CD4-positive, alpha-beta memory T cell (primary cell): ENCODE data around the gene CASP5. TPM values are rescaled to one million over a fixed set of nuclear protein-coding genes. Genes with fewer than 3 reads are reported as not detected.
A peak's percentile ranks its signal among the peaks of the same experiment; 100 is the strongest.

Experiments used
- CTCF ChIA-PET: fragments of 350-600 bp; sonication (Branson Sonifier 250); formaldehyde crosslinking; loops from one replicate; lab custom pipeline; 2021; ENCODE audit warnings: inconsistent platforms; ENCODE audit not compliant: partially characterized antibody; lab: Charles Lee
- POLR2A ChIA-PET: fragments of 350-600 bp; sonication (Branson Sonifier 250); formaldehyde crosslinking; loops from one replicate; lab custom pipeline; 2021; ENCODE audit not compliant: partially characterized antibody; lab: Charles Lee
- DNase-seq, 5 donors: peaks; one replicate each; pipeline versions ENCODE4 v3.0.0 to v3.0.0-alpha.2; 2020 to 2022; ENCODE audit warnings: mixed read lengths in 1 of 5
- H3K27ac ChIP-seq: one replicate; pipeline ENCODE4 v1.7.0; 2013; ENCODE audit warnings: low read depth, low read length
- H3K27me3 ChIP-seq: 2 replicates; pipeline ENCODE4 v1.7.0; 2013; ENCODE audit warnings: mild to moderate bottlenecking, low read length, moderate library complexity; ENCODE audit not compliant: insufficient read depth
- H3K36me3 ChIP-seq: 2 replicates; pipeline ENCODE4 v1.7.0; 2013; ENCODE audit warnings: mild to moderate bottlenecking, low read length, moderate library complexity; ENCODE audit not compliant: insufficient read depth
- H3K4me1 ChIP-seq: 2 replicates; pipeline ENCODE4 v1.7.0; 2013; ENCODE audit warnings: mild to moderate bottlenecking, low read length, moderate library complexity; ENCODE audit not compliant: insufficient read depth
- H3K4me3 ChIP-seq, 2 donors: one replicate each; pipeline ENCODE4 v1.7.0; 2013; ENCODE audit warnings: low read length in 2 of 2, mild to moderate bottlenecking in 1 of 2
- H3K9me3 ChIP-seq, 2 donors: one replicate each; pipeline ENCODE4 v1.7.0; 2013; ENCODE audit warnings: low read length in 2 of 2, control low read depth in 1 of 2; ENCODE audit not compliant: control insufficient read depth in 1 of 2
- H3K27ac Mint-ChIP-seq, 7 donors: one replicate each; pipeline ENCODE4 v1.8.0; 2020 to 2021; ENCODE audit warnings: mixed read lengths in 7 of 7, mild to moderate bottlenecking in 6 of 7, inconsistent platforms in 3 of 7, moderate library complexity in 3 of 7
- H3K27me3 Mint-ChIP-seq, 2 donors: one replicate each; pipeline ENCODE4 v1.8.0; 2020 to 2021; ENCODE audit warnings: mixed read lengths in 2 of 2
- H3K36me3 Mint-ChIP-seq, 2 donors: one replicate each; pipeline ENCODE4 v1.8.0; 2020 to 2021; ENCODE audit warnings: mixed read lengths in 2 of 2, inconsistent platforms in 1 of 2, mild to moderate bottlenecking in 1 of 2
- H3K4me1 Mint-ChIP-seq, 4 donors: one replicate each; pipeline ENCODE4 v1.8.0; 2020 to 2021; ENCODE audit warnings: mixed read lengths in 4 of 4, mild to moderate bottlenecking in 1 of 4
- H3K4me3 Mint-ChIP-seq, 8 donors: one replicate each; pipeline ENCODE4 v1.8.0; 2020 to 2021; ENCODE audit warnings: mixed read lengths in 8 of 8, mild to moderate bottlenecking in 7 of 8, moderate library complexity in 6 of 8, inconsistent platforms in 3 of 8
- H3K9me3 Mint-ChIP-seq, 8 donors: one replicate each; pipeline ENCODE4 v1.8.0; 2020 to 2021; ENCODE audit warnings: mixed read lengths in 8 of 8, mild to moderate bottlenecking in 5 of 8, inconsistent platforms in 3 of 8, moderate library complexity in 1 of 8
- intact Hi-C: fragments of 100-400 bp; cut with micrococcal nuclease; formaldehyde crosslinking; loops from one replicate; pipeline ENCODE4 v1.15.1; 2023
- polyA plus RNA-seq, 2 donors: library from polyadenylated mRNA; unstranded; fragments of 300-500 nt; fragmentation: Illumina TruSeq; gene quantifications; one replicate each; pipeline ENCODE4 v1.2.3, GENCODE V29; 2021
- total RNA-seq, 2 experiments: library from RNA; stranded (reverse); gene quantifications; one replicate each; pipeline ENCODE4 v1.2.3, GENCODE V29; 2021

Gene CASP5
- total and polyA plus RNA-seq, 4 experiments from 2014 or later, result not detected

GRCh38 chr11:105022527-105022926 is 441 bp downstream of the CASP5 start:
- Mint-ChIP-seq H3K4me1 (peaks cover 8 to 27% (median 17%) of the 10 kb centered on the region in 4 donors), H3K9me3 (peaks cover 0 to 3% (median 0%) of the 10 kb centered on the region in 8 donors), H3K4me3 (no peak overlapping the region), H3K27ac (peak overlapping the region in 3 of 7 donors; percentile 0 to 26 (median 6)), H3K27me3 (no peaks in the 10 kb centered on the region), H3K36me3 (peaks cover 28 to 32% of the 10 kb centered on the region in 2 donors)
- Histone ChIP-seq H3K4me3 (no peak overlapping the region), H3K36me3 (peaks cover 19% of the 10 kb centered on the region), H3K27me3 (no peaks in the 10 kb centered on the region), H3K27ac (no peak overlapping the region), H3K4me1 (no peaks in the 10 kb centered on the region), H3K9me3 (no peaks in the 10 kb centered on the region)
- POLR2A ChIA-PET, result no interaction called here
- CTCF ChIA-PET, result no interaction called here
- DNase-seq, result no peak
- intact Hi-C loops, result no loop called here

- no peaks in the 10 kb centered on the region for H3K9me3 ChIP-seq
- Mint-ChIP-seq H3K36me3 (no peaks in the 10 kb centered on the region), H3K4me1 (peaks cover 0 to 2% (median under 1%) of the 10 kb centered on the region in 4 donors), H3K27ac (peak overlapping the region in 1 of 7 donors; percentile 70), H3K9me3 (no peaks in the 10 kb centered on the region), H3K27me3 (no peaks in the 10 kb centered on the region), H3K4me3 (no peak overlapping the region)
- ChIA-PET POLR2A (no interaction called here), CTCF (interaction anchor here (2.0 kb wide), 1 partner anchor 9 kb away, joined by 7 read pairs; no protein-coding TSS in a partner anchor)
- no peaks in the 10 kb centered on the region for H3K36me3 ChIP-seq
- no peak overlapping the region for H3K4me3 ChIP-seq
- no peak overlapping the region for H3K27ac ChIP-seq
- no peak for DNase-seq
- no peaks in the 10 kb centered on the region for H3K4me1 ChIP-seq
- intact Hi-C loops, result no loop called here
- H3K27me3 ChIP-seq, result no peaks in the 10 kb centered on the region
Observed at GRCh38 chr11:105007463-105007862, 15.5 kb downstream of the CASP5 start.

- Mint-ChIP-seq H3K4me3 (no peak overlapping the region), H3K4me1 (peaks cover 4 to 7% (median 6%) of the 10 kb centered on the region in 4 donors), H3K27me3 (no peaks in the 10 kb centered on the region), H3K9me3 (no peaks in the 10 kb centered on the region), H3K36me3 (no peaks in the 10 kb centered on the region), H3K27ac (peak overlapping the region in 1 of 7 donors; percentile 32)
- H3K4me1 ChIP-seq, result no peaks in the 10 kb centered on the region
- H3K27me3 ChIP-seq, result no peaks in the 10 kb centered on the region
- no peak for DNase-seq
- no peaks in the 10 kb centered on the region for H3K36me3 ChIP-seq
- ChIA-PET CTCF (no interaction called here), POLR2A (no interaction called here)
- intact Hi-C loops, result no loop called here
- H3K27ac ChIP-seq, result no peak overlapping the region
- no peak overlapping the region for H3K4me3 ChIP-seq
- no peaks in the 10 kb centered on the region for H3K9me3 ChIP-seq
Observed at GRCh38 chr11:105005451-105005845, 17.5 kb downstream of the CASP5 start.

- ChIA-PET CTCF (no interaction called here), POLR2A (interaction anchor here (1.4 kb wide), 1 partner anchor 36 kb away, joined by 6 read pairs; the partner anchor contains the start of gene CASP4)
- no peak overlapping the region for H3K4me3 Mint-ChIP-seq
Observed at GRCh38 chr11:105004021-105004420, 18.9 kb downstream of the CASP5 start.

GRCh38 chr11:105003151-105003550 is 19.8 kb downstream of the CASP5 start:
- ChIA-PET CTCF (no interaction called here), POLR2A (interaction anchor here (1.4 kb wide), 1 partner anchor 35 kb away, joined by 6 read pairs; the partner anchor contains the start of gene CASP4)
- H3K27ac ChIP-seq, result no peak overlapping the region
- H3K4me3 Mint-ChIP-seq, result no peak overlapping the region
- H3K36me3 Mint-ChIP-seq, result no peaks in the 10 kb centered on the region
- H3K4me1 Mint-ChIP-seq, result peaks cover 6 to 7% (median 6%) of the 10 kb centered on the region in 4 donors
- no peaks in the 10 kb centered on the region for H3K27me3 ChIP-seq
- H3K9me3 ChIP-seq, result no peaks in the 10 kb centered on the region
- intact Hi-C loops, result no loop called here
- no peaks in the 10 kb centered on the region for H3K4me1 ChIP-seq
- no peaks in the 10 kb centered on the region for H3K9me3 Mint-ChIP-seq
- H3K27ac Mint-ChIP-seq, result no peak overlapping the region
- no peak overlapping the region for H3K4me3 ChIP-seq
- DNase-seq, result no peak
- no peaks in the 10 kb centered on the region for H3K36me3 ChIP-seq
- no peaks in the 10 kb centered on the region for H3K27me3 Mint-ChIP-seq

More at GRCh38 chr11:105004021-105004420, 18.9 kb downstream of the CASP5 start:
- no peak overlapping the region for H3K4me3 ChIP-seq
- Mint-ChIP-seq H3K36me3 (no peaks in the 10 kb centered on the region), H3K9me3 (no peaks in the 10 kb centered on the region), H3K4me1 (peaks cover 6 to 7% (median 6%) of the 10 kb centered on the region in 4 donors), H3K27ac (no peak overlapping the region), H3K27me3 (no peaks in the 10 kb centered on the region)
- no peaks in the 10 kb centered on the region for H3K9me3 ChIP-seq
- intact Hi-C loops, result no loop called here
- H3K27me3 ChIP-seq, result no peaks in the 10 kb centered on the region
- H3K27ac ChIP-seq, result no peak overlapping the region
- no peaks in the 10 kb centered on the region for H3K36me3 ChIP-seq
- DNase-seq, result no peak
- no peaks in the 10 kb centered on the region for H3K4me1 ChIP-seq

GRCh38 chr11:105000797-105001196 is 22.2 kb downstream of the CASP5 start:
- Mint-ChIP-seq H3K4me3 (peak overlapping the region in 2 of 8 donors; percentile 11 to 35), H3K27me3 (no peaks in the 10 kb centered on the region), H3K27ac (no peak overlapping the region), H3K36me3 (no peaks in the 10 kb centered on the region), H3K4me1 (peaks cover 4 to 7% (median 6%) of the 10 kb centered on the region in 4 donors), H3K9me3 (no peaks in the 10 kb centered on the region)
- no peaks in the 10 kb centered on the region for H3K36me3 ChIP-seq
- ChIA-PET POLR2A (interaction anchor here (1.0 kb wide), 1 partner anchor 295 kb away, joined by 3 read pairs; no protein-coding TSS in a partner anchor), CTCF (interaction anchor here (1.0 to 1.8 kb wide), 8 partner anchors 32 to 396 kb away, joined by 3 to 12 read pairs (median 4); partner anchors contain the start of gene CASP4)
- no peak overlapping the region for H3K4me3 ChIP-seq
- H3K9me3 ChIP-seq, result no peaks in the 10 kb centered on the region
- peak in 4 of 5 donors; percentile 49 to 59 (median 52) for DNase-seq
- no peak overlapping the region for H3K27ac ChIP-seq
- H3K27me3 ChIP-seq, result no peaks in the 10 kb centered on the region
- intact Hi-C loops, result loop anchor here (1.0 to 2.0 kb wide), 2 partner anchors 54 to 391 kb away; no protein-coding TSS in a partner anchor
- H3K4me1 ChIP-seq, result no peaks in the 10 kb centered on the region

- H3K9me3 ChIP-seq, result no peaks in the 10 kb centered on the region
- H3K36me3 Mint-ChIP-seq, result no peaks in the 10 kb centered on the region
- H3K27me3 Mint-ChIP-seq, result no peaks in the 10 kb centered on the region
- no peak overlapping the region for H3K27ac Mint-ChIP-seq
- H3K9me3 Mint-ChIP-seq, result no peaks in the 10 kb centered on the region
- ChIA-PET CTCF (interaction anchor here (1.3 to 1.8 kb wide), 6 partner anchors 31 to 396 kb away, joined by 3 to 12 read pairs (median 5); partner anchors contain the start of gene CASP4), POLR2A (interaction anchor here (1.0 kb wide), 1 partner anchor 294 kb away, joined by 3 read pairs; no protein-coding TSS in a partner anchor)
- H3K4me3 Mint-ChIP-seq, result no peak overlapping the region
- intact Hi-C loops, result loop anchor here (1.0 to 2.0 kb wide), 2 partner anchors 53 to 391 kb away; no protein-coding TSS in a partner anchor
- no peak overlapping the region for H3K27ac ChIP-seq
- H3K4me3 ChIP-seq, result no peak overlapping the region
- H3K27me3 ChIP-seq, result no peaks in the 10 kb centered on the region
- peak in 3 of 5 donors; percentile 1 to 13 (median 3) for DNase-seq
- no peaks in the 10 kb centered on the region for H3K4me1 ChIP-seq
- peaks cover 6 to 7% (median 7%) of the 10 kb centered on the region in 4 donors for H3K4me1 Mint-ChIP-seq
- H3K36me3 ChIP-seq, result no peaks in the 10 kb centered on the region
Observed at GRCh38 chr11:105000167-105000566, 22.8 kb downstream of the CASP5 start.
